Measurements from ENCODE around the gene SNTG2.

SNTG2 gene

DNA sequence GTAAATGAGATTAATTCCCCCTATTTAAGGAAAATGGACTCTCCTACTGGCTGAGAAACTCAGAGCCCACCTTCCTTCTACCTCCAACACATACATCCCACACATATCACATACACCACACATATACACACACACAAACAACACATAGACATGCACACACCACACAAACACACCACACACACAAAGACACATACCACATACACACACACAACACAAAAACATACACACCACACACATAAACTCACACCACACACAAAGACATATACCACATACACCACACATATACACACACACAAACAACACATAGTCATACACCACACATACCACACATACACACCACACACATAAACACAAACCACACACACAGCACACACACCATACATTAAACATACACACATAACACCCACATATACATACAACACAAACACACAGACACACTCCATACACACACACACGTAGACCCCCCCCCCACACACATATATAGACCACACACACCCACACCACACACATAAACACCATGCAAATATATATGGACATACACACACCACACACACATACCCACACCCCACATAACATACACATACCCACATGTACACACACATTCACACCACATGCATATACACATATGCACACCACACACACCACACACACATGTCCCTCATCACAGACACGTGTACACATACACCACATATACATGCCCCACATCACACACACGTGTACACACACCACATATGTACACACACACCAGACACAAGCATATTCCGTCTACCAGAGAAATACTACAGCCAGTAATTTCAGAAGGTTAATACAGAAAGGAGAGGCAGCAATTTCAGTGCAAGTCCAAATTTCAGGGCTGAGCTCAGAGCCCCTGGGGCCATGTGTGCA lies 204.3 kb downstream of the SNTG2 start:
- no peak for DNase-seq

DNA sequence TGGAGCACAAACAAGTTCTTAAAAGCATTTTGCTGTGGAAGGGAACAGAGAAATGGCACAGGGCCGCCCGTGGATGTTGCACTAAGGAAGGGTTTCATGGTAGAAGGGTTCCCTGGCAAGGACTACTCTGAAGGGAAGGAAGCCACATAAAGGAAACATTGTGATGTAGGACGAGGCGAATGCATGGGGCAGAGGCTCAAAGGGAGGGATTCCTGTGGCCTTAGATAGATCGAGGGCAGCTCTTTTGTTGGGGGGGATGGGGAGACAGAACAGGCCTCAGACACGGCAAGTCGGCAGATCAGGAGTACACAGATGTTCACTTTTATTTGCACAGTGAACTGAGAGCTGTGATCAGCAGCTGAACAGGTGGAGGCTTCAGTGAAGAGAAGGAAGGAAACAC lies 205.4 kb downstream of the SNTG2 start:
- DNase-seq, result no peak

DNA sequence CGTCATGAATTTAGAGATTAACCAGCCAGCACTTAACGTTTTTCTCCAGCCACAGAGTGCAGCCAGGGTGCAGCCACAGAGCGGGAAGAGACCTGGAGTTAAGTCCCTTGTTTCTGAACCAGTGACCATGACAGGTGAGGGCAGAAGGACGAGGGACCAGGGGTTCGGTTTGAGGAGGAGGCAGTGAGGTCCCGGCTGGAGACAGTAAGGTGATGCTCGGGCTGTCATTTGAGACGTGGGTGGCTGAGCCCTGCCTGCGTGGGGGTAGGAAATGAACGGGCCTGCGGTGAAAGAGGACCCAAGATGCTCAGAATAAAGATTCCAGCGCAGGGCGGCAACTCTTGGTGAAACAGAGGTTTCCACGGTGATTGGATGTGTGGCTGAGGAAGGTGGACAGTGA lies 205.9 kb downstream of the SNTG2 start:
- no peak for DNase-seq

DNA sequence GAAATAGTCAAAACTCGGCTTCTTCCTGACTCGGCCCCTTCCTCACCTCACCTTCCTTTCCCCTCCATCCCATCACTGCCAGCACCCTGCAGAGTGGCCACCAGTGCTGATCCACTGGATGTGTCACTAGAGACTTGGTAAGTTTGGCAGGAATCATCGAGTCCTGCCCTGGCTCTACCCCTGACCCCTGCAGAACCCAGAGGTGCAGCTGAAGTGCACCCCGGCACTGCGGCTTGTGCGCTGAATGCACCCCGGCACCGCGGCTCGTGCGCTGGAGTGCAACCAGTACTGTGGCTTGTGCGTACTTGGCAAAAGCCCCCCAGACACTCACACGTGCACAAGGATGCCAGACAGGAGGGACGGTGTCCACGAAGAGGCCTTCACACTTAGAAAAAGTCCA lies 206.5 kb downstream of the SNTG2 start:
- DNase-seq, result no peak

DNA sequence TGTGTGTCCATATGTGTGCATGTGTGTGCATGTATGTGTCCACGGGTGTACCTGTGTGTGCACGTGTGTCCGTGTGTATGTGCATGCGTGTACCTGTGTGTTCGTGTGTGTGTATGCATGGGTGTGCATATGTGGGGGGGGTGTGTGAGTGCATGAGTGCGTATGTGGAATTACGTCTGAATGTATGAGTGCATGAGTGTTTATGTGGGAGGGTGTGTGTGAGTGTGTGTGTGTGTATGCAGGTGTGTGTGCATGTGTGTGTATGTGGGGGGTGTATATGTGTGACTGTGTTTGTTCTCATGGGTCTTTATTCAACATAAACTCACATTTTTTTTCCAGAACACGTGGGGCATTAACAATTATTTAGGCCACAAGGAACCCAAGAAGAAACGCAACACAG lies 208.4 kb downstream of the SNTG2 start:
- no peak for DNase-seq

DNA sequence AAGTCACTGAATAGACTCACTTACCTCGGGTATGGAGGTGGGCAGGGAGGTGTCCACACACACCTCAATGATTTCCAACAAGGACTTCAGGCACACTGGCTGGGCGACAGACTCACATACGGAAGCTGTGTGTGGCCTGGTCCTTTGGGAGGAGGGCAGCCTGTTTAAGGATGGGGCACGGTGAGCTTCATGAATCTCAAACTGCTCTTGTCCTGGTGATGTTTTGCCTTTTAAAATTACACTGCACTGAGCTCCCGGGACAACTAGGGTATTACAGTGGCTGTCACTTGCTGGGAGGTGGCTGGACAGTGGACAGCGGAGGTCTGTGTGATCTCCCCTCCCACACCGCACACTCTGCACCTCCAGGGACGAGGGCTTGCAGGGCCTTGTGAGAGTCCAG lies 211.6 kb downstream of the SNTG2 start:
- no peak for DNase-seq

DNA sequence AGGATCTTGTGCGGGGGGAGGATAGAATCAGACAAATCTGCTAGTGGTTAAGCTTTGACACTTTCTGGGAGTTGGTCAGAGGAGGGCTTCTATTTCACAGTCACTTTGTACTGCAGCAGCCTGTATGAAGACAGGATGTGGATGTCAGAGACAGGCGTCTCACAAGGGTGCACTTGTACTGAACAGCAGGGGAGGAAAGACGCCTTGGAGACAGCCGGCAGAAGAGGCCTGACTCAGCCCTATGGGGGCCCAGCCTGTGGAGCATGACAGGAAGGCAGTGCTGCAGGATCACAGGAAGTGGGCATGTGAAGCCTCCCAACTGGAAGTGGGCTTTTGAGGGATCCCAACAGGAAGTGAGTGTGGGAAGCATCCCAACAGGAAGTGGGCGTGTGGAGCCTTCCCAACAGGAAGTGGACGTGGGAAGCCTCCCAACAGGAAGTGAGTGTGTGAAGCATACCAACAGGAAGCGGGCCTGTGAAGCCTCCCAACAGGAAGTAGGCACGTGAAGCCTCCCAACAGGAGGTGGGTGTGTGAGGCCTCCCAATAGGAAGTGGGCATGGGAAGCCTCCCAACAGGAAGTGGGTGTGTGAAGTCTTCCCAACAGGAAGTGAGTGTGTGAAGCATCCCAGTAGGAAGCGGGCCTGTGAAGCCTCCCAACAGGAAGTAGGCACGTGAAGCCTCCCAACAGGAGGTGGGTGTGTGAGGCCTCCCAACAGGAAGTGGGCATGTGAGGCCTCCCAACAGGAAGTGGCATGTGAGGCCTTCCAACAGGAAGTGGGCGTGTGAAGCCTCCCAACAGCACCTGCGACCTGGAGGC lies 212.3 kb downstream of the SNTG2 start:
- DNase-seq, result no peak

DNA sequence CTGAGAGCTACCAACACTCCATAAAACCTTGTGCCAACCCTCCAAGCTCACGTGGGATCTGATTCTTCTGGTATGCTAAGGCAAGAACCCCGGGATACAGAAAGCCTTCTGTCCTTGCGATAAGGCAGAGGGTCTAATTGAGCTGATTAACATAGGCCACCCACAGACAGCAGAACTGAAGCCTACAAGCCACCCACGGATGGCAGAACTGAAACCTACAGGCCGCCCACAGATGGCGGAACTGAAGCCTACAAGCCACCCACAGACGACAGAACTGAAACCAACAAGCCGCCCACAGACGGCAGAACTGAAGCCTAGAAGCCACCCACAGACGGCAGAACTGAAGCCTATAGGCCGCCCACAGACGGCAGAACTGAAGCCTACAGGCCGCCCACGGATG lies 216.3 kb downstream of the SNTG2 start:
- no peak for DNase-seq

DNA sequence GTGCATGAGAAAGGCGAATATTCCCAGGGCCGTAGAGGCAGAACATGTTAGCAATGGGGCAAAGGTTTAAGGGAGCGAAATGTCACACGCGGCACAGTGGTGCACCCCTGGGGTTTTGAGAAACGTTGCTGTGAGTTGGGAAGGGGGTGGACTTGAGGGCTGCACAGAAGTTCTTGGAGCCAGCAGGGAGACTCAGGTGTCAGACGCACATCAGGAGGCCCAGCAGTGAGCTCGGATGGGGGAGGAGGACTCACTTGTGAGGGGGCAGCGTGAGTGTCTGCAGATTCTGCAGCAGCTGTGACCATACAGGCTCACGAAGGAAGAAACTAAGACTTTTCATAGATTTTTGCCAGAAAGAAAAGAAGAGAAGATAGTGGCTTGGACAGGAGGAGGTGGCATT lies 218.2 kb downstream of the SNTG2 start:
- DNase-seq, result no peak

DNA sequence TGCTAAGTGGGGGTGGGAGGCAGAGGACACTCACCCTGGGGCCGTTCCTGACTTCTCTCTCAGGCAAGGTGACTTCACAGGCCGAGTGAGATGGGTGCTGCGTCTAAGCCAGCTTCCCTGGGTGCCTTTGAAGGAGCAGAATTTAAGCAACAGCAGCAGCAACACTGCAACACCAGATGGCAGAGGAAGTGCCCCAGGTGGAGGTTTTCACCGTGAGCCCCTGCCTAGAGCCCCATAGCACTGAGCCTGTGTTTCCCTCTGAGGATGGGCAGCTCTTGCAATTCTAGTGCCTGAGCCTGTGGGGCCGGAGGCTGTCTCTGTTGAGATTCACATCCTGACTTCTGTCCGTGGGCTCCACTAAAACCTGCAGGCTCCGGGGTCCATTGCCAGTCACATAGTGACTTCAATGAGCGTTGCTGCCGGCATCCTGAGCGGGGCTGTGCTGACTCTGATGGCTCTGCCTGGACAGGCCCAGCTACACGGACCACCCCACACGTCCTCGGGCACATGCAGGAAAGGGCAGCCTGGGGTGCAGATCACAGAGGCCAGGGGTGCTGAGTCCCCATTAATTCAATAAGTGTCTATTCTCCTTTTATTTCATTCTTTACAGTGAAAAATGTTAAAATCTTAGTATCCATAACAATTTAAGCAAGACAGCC lies 218.8 kb downstream of the SNTG2 start:
- no peak for DNase-seq

DNA sequence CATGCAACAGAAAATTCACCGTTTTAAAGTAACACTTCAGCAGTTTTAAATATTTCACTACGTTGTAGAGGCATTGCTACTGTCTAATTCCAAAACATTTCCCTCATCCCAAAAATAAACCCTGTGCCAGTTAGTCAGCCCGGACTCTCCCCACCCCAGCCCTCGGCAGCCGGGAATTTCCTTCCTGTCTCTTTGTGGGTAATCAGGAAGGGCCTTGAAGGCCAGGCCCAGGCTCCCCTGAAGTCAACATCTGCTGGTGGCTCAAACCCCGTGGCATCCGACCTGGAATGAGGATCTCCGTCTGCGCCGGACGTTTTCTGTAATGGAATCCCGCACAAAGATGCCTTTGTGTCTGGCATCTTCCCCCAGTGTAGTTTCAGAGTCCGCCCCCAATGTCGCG lies 219.6 kb downstream of the SNTG2 start:
- no peak for DNase-seq

DNA sequence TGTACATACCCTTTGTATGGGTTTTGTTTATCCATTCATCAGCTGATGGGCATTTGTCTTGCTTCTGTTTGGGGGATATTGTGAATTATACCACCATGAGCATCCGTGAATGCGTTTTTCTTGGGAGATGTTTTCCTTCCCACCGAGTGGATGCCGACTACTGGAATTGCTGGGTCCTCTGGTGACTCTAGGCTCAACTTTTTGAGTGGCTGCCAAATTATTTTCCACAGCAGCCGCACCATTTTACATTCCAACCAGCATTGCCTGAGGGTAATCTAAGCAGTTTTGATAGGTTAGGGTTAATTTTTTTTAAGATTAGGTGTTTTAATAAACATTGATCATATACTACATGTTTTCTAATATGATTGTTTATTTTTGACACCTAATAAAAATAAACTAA lies 220.1 kb downstream of the SNTG2 start:
- no peak for DNase-seq

DNA sequence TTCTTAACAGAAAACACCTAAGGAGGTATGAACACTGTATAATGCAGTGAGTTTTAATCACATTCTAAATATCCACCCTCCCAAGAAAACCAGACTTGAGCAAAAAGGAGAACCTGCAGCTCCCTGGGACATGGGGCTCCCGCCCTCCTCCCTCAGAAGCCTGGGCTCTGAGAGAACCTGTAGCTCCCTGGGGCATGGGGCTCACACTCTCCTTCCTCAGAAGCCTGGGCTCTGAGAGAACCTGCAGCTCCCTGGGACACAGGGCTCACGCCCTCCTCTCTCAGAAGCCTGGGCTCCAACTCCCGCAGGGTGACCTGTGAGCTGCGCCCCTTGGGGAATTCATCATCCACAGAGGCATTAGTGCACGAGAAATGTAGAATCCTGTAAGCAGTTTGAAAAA lies 222.9 kb downstream of the SNTG2 start:
- DNase-seq, result no peak

DNA sequence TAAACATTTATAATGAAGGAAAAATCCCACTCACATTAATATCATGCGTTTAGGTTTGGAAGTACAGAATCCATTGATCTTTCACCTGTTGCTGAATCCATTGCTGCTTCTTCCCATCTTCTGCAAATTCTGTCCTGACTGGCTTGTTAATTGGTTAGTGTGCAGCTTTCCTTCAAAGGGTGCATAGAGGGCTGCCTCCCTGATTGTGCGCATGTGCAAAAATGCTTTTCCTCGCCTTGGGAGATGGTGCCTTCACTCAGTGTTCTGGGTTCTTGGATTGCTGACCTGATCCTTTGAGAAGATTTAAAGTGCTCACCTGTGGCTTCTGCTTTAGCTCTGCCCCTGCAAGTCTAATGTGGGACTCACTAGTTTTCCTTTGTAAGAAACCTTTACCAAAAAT lies 231.2 kb downstream of the SNTG2 start:
- DNase-seq, result no peak

DNA sequence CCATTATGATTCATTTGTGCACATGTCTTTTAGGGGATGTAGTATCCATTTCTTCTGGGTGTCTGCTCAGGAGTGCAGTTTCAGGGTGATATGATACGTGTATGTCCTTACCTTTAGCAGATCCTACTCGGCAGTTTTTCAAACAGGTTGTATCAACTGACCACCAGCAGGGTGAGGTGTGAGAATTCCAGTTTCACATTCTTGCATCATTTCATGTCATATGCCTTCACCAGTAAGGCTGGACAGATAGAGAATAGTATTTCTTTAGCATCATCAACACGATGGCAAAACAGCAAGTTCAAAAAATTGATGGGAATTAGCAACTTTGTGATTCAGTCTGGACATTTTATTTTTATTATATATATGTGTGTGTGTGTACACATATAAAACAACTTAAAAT lies 232.7 kb downstream of the SNTG2 start:
- DNase-seq, result no peak

DNA sequence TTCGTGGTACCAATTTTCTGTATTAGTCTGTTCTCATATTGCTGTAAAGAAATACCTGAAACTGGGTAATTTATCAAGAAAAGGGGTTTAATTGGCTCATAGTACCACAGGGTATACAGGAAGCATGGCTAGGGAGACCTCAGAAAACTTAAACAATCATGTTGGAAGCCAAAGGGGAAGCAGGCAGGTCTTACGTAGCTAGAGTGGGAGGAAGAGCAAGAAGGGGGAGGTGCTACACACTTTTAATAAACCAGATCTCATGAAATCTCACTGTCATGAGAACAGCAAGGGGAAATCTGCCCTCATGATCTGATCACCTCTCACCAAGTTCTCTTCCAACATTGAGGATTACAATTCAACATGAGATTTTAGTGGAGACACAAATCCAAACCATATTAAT lies 235.8 kb downstream of the SNTG2 start:
- DNase-seq, result no peak

DNA sequence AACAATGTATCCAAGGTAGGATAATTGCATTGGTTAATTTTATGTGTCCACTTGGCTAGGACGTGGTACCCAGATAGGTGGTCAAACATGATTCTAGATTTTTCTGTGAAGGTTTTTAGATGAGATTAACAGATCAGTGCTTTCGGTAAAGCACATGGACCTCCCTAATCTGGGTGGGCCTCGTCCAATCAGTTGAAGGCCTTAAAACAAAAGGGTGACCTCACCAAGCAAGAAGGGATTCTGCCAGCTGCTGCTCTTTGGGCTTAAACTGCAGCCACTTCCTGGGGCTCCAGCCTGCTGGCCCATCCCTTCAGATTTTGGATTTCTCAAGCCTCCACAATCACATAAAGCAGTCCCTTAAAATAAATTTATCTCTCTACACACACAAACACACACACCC lies 236.5 kb downstream of the SNTG2 start:
- no peak for DNase-seq

DNA sequence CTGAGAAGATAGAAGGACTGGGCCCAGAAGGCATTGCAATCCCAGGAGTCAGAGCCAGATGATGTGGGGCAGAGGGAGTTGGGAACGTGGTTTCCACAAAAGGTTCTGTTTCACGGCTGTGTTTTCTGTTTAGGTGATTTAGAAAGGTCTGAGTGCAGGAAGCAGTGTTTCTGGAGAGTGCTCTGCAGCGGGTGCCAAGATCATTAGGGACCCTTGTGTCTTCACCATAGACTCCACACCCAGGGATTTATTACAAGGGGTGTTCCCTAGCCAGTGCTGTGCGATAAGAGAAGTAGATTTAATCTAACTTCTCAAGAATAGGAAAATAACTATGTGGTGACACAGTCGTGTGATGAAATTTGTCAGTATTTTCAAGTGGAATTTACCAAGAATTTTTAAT lies 241.5 kb downstream of the SNTG2 start:
- no peak for DNase-seq

DNA sequence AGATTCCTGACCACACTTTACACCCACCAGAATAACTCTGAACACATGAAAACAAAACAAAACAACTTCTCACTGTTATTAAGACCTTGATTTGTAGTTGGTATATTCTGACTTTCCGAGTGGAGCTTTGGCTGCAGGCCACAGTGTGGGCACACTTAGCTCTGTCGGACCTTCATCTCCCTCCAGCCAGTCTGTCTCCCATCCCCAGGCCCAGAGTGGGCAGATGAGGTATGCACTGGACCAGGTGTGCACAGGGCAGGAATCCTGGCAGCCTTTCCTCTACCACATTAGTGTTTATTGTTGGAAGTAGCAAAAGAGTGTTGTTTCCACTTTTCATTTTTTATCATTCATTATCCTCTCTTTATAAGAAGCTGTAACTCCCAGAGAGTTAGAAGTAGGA lies 243.2 kb downstream of the SNTG2 start:
- no peak for DNase-seq

DNA sequence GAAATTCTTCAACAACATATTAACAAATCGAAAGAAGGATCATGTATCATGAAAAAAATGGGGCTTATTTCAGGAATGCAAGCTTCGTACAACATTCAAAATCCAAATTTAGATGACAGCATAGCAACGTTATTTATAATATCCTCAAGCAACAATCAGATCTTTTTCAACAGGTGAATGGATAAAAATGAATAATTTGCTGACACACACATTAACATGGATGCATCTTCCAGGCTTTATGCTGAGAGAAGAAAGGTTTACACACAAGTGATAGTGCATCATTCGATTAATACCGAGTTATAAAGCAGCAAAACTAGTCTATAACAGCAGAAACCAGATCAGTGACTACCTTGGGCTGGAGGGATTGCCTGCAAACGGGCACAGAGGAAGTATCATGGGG lies 253.1 kb downstream of the SNTG2 start:
- DNase-seq, result no peak

DNA sequence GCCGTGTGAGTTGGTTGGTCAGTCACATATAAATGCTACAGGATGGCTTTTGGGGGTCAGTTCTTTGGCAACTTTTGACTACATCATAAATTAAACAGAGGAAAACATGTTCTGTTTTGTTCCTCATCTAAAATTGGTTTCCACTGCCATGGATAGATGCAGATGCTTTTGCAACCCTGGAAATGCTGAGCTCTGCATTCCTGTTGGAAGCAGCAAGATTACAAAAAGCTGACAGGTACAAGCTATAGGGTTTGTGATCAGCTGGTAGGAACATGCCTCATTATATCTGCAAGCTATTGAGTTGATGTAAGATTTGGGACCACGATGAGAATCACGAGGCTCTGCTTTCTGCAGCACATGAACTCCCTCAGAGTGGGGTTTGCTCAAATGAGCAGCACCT lies 255.2 kb downstream of the SNTG2 start:
- DNase-seq, result no peak

DNA sequence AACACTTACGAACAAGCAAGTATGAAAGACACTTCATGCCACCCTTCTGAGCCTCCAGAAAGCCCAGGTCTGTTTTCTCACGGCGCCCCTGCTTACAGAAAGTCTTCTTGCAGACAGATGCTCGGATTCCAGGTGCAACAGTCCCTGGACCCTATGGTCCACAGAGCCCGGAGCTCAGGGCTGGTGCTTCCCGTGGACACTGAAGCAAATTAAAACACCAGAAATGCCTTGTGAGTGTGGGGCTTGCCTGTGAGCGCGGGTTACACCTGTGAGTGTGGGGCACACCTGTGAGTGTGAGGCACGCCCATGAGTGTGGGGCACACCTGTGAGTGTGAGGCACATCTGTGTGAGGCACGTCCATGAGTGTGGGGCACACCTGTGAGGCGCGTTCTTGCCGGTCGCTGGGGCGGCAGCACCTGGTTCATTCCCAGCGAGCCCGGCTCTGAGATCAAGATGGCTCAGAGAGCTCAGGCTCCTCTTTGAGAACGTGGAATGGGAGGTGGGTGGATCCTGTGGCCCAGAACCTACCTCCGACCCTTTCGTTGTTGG lies 257.4 kb downstream of the SNTG2 start:
- DNase-seq, result no peak

DNA sequence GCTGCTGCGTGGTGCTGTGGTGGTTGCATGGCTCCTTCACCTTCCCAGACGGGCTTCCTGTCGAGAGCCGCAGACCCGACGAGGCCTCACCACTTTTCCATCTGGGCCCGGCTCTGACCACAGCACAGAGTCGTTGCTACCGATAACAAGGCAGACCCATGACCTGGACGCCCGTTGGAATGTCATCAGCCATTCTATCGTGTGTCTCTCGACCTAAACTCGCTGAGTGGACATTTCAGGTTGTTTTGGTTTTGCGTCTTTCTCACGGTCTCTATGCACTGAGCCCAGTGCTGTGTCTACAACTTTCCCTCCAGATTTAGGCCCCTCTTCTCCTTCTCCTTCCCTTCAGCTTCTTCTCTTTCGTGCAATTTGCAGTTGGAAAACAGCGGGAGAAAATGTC lies 257.9 kb downstream of the SNTG2 start:
- DNase-seq, result no peak

DNA sequence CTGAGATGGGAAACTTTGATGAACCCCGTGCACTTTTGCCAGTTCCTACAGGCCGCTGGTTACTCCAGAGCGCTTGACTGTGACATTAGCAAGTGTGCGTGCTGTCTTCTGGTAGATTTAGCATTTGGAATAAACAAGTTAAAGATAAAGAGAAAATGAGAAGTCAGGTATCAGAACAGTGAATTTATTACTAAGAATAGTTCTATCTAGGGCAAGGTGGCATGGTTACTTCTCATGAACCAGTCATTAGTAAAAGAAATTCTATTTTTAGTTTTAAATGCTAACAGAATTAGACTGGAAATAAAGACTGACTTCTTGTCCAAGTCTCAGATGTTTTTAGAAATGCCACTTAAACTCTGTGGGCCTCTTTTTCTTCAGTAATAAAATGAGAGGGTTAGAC lies 258.6 kb downstream of the SNTG2 start:
- DNase-seq, result no peak
